ENCODE measurements around the gene GNG12.

Gene GNG12

DNA sequence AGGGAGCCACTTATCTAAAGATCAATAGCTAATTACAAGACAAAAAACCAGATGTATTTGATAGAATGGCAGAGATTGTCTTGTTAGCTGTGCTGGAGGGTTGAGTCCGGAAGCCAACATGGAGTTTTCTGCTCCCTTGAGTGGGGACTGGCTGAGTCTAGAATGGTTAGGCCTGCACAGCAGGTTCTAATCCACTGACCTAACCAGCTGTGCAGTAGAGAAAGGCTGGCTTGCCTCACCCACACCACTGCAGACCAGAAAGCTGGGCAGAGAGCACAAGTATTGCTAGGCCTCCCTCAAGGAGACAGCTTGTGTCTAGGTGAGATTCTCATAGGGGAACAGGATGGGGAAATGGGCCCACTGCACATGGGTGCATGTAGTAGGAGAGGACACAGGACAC lies 11.7 kb upstream of the GNG12 start:
- no peak overlapping the region for H3K4me3 ChIP-seq (ENCODE audit: low read length, poor library complexity, severe bottlenecking)
- TF ChIP-seq, protein P1, sequence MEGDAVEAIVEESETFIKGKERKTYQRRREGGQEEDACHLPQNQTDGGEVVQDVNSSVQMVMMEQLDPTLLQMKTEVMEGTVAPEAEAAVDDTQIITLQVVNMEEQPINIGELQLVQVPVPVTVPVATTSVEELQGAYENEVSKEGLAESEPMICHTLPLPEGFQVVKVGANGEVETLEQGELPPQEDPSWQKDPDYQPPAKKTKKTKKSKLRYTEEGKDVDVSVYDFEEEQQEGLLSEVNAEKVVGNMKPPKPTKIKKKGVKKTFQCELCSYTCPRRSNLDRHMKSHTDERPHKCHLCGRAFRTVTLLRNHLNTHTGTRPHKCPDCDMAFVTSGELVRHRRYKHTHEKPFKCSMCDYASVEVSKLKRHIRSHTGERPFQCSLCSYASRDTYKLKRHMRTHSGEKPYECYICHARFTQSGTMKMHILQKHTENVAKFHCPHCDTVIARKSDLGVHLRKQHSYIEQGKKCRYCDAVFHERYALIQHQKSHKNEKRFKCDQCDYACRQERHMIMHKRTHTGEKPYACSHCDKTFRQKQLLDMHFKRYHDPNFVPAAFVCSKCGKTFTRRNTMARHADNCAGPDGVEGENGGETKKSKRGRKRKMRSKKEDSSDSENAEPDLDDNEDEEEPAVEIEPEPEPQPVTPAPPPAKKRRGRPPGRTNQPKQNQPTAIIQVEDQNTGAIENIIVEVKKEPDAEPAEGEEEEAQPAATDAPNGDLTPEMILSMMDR (conservative IDR thresholded peaks at IDR 0.05; ENCODE audit: low read length), result no peak
- TF ChIP-seq EZH2phosphoT487 (IDR thresholded peaks at IDR 0.05; ENCODE audit: borderline replicate concordance), result no peak
- no peaks in the 10 kb centered on the region for H3K9me3 ChIP-seq (ENCODE audit: insufficient read depth, low read depth, low read length)
- no peak overlapping the region for H3K9ac ChIP-seq (ENCODE audit: low read depth, low read length, poor library complexity, severe bottlenecking)
- H4K20me1 ChIP-seq (ENCODE audit: insufficient read depth, low read length, poor library complexity, severe bottlenecking), result no peaks in the 10 kb centered on the region
- H3K79me2 ChIP-seq (ENCODE audit: insufficient read depth, low read length), result no peaks in the 10 kb centered on the region
- H3F3A ChIP-seq (ENCODE audit: low read depth), result no peaks in the 10 kb centered on the region
- no peaks in the 10 kb centered on the region for H3K9me2 ChIP-seq (replicated peaks; ENCODE audit: low read depth, low read length)
- peaks cover 53% of the 10 kb centered on the region for H3K27me3 ChIP-seq (ENCODE audit: insufficient read depth, low read length, poor library complexity, severe bottlenecking)
- no peaks in the 10 kb centered on the region for H3K4me1 ChIP-seq (ENCODE audit: insufficient read depth, low read length, poor library complexity, severe bottlenecking)
- no peak overlapping the region for H2AFZ ChIP-seq (ENCODE audit: low read length)
- no peak overlapping the region for H3K4me2 ChIP-seq (ENCODE audit: low read depth, low read length, poor library complexity, severe bottlenecking)
- no peaks in the 10 kb centered on the region for H3K36me3 ChIP-seq (ENCODE audit: insufficient read depth, low read length)

DNA sequence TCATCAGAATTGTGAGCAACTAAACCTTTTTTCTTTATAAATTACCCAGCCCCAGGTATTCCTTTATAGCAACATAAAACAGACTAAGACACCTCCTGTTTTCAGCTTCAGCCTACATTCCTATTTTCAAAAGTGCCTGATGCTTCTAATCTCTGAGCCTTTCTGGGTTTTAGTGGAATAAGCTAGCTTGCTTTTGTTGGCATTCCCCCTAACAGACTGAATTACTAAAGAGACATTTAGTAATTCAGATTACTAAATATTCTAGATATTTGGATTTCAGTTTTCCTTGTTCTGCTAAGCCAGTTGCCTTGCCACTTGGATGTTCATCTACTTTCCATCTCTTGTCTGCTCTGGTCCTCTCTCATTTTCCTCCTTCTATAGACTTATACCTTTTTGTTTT lies 10.5 kb upstream of the GNG12 start:
- Histone ChIP-seq H3K9me3 (ENCODE audit: insufficient read depth, low read depth, low read length) (no peaks in the 10 kb centered on the region), H3K4me1 (ENCODE audit: insufficient read depth, low read length, poor library complexity, severe bottlenecking) (no peaks in the 10 kb centered on the region), H4K20me1 (ENCODE audit: insufficient read depth, low read length, poor library complexity, severe bottlenecking) (no peaks in the 10 kb centered on the region), H3F3A (ENCODE audit: low read depth) (no peaks in the 10 kb centered on the region), H3K4me2 (ENCODE audit: low read depth, low read length, poor library complexity, severe bottlenecking) (no peak overlapping the region), H3K9ac (ENCODE audit: low read depth, low read length, poor library complexity, severe bottlenecking) (no peak overlapping the region), H3K4me3 (ENCODE audit: low read length, poor library complexity, severe bottlenecking) (no peak overlapping the region), H3K36me3 (ENCODE audit: insufficient read depth, low read length) (no peaks in the 10 kb centered on the region), H3K9me2 (replicated peaks; ENCODE audit: low read depth, low read length) (no peaks in the 10 kb centered on the region), H3K27me3 (ENCODE audit: insufficient read depth, low read length, poor library complexity, severe bottlenecking) (peaks cover 66% of the 10 kb centered on the region), H2AFZ (ENCODE audit: low read length) (no peak overlapping the region), H3K79me2 (ENCODE audit: insufficient read depth, low read length) (no peaks in the 10 kb centered on the region)
- TF ChIP-seq, protein P1 (conservative IDR thresholded peaks at IDR 0.05; ENCODE audit: low read length), result no peak
- no peak for TF ChIP-seq EZH2phosphoT487 (IDR thresholded peaks at IDR 0.05; ENCODE audit: borderline replicate concordance)

DNA sequence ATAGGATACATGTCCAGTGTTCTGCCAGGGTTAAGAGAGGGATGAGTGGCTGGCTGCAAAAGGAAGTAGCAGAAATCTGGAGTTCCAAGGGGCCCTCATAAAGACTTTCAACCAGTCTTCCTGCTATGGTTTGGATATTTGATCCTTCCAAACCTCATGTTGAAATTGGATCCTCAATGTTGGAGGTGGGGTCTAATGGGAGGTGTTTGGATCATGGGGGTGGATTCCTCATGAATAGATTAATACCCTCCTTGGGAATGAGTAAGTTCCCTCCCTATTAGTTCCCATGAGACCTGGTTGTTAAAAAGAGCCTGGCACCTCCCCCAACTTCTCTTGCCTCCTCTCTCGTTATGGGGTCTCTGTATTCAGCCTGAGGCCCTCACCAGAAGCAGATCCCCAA lies 10.1 kb upstream of the GNG12 start:
- no peaks in the 10 kb centered on the region for H3K36me3 ChIP-seq (ENCODE audit: insufficient read depth, low read length)
- TF ChIP-seq, protein P1 (conservative IDR thresholded peaks at IDR 0.05; ENCODE audit: low read length), result no peak
- no peak for TF ChIP-seq EZH2phosphoT487 (IDR thresholded peaks at IDR 0.05; ENCODE audit: borderline replicate concordance)
- H3K27me3 ChIP-seq (ENCODE audit: insufficient read depth, low read length, poor library complexity, severe bottlenecking), result peaks cover 70% of the 10 kb centered on the region

More for the DNA sequence above, 10.1 kb upstream of the GNG12 start:
- no peaks in the 10 kb centered on the region for H3F3A ChIP-seq (ENCODE audit: low read depth)
- H3K4me1 ChIP-seq (ENCODE audit: insufficient read depth, low read length, poor library complexity, severe bottlenecking), result no peaks in the 10 kb centered on the region
- no peaks in the 10 kb centered on the region for H3K79me2 ChIP-seq (ENCODE audit: insufficient read depth, low read length)
- H3K4me3 ChIP-seq (ENCODE audit: low read length, poor library complexity, severe bottlenecking), result no peak overlapping the region
- no peaks in the 10 kb centered on the region for H4K20me1 ChIP-seq (ENCODE audit: insufficient read depth, low read length, poor library complexity, severe bottlenecking)
- no peaks in the 10 kb centered on the region for H3K9me3 ChIP-seq (ENCODE audit: insufficient read depth, low read depth, low read length)
- no peak overlapping the region for H3K9ac ChIP-seq (ENCODE audit: low read depth, low read length, poor library complexity, severe bottlenecking)
- H3K9me2 ChIP-seq (replicated peaks; ENCODE audit: low read depth, low read length), result no peaks in the 10 kb centered on the region
- H2AFZ ChIP-seq (ENCODE audit: low read length), result no peak overlapping the region
- H3K4me2 ChIP-seq (ENCODE audit: low read depth, low read length, poor library complexity, severe bottlenecking), result no peak overlapping the region
